Retinal pigment epithelial cell (primary cell): ENCODE results near the gene G6PD.
"Not testable (repeated sequence)": the region's sequence is repeated elsewhere in the genome, so short reads cannot be mapped to it uniquely, and the experiment has no call there.

Experiments
- DNase-seq: peaks from one replicate; pipeline ENCODE4 v3.0.0-alpha.2; 2010; ENCODE audit warnings: low read depth
- H3K4me3 ChIP-seq: 2 replicates; pipeline ENCODE4 v1.5.1; 2011; ENCODE audit warnings: mild to moderate bottlenecking, low read length, control low read depth, moderate library complexity
- CTCF ChIP-seq: conservative IDR thresholded peaks from 2 replicates; pipeline ENCODE4 v1.5.1; 2011; ENCODE audit warnings: low read depth, low read length, control low read depth, inconsistent platforms

The G6PD gene

GRCh38 chrX:154542723-154543424, 3.8 kb downstream of the G6PD start:
- TF ChIP-seq CTCF = no peak
- no peak overlapping the region for H3K4me3 ChIP-seq
- no peak for DNase-seq

- TF ChIP-seq CTCF = no peak
- no peak overlapping the region for H3K4me3 ChIP-seq
- DNase-seq = peak; percentile 67
Observed at GRCh38 chrX:154541896-154542722, 4.5 kb downstream of the G6PD start.

- no peak for TF ChIP-seq CTCF
- DNase-seq = no peak
- no peak overlapping the region for H3K4me3 ChIP-seq
Observed at GRCh38 chrX:154541589-154541895, 5.1 kb downstream of the G6PD start.

- no peak for TF ChIP-seq CTCF
- DNase-seq = no peak
- H3K4me3 ChIP-seq = no peak overlapping the region
Observed at GRCh38 chrX:154540897-154541535, 5.6 kb downstream of the G6PD start.

- H3K4me3 ChIP-seq, DNase-seq: not testable (repeated sequence)
Observed at GRCh38 chrX:154540365-154540764, 6.3 kb downstream of the G6PD start.

GRCh38 chrX:154539077-154539476, 7.6 kb downstream of the G6PD start:
- TF ChIP-seq CTCF = no peak
- no peak overlapping the region for H3K4me3 ChIP-seq
- no peak for DNase-seq

GRCh38 chrX:154535892-154536291, 10.8 kb downstream of the G6PD start:
- no peak overlapping the region for H3K4me3 ChIP-seq
- no peak for DNase-seq
- no peak for TF ChIP-seq CTCF
